T follicular helper cell (primary cell): ENCODE measurements around the gene PCDHA10.

Source experiments
- DNase-seq: peaks from one replicate; pipeline ENCODE4 v3.0.0-alpha.2; 2020; ENCODE audit warnings: low read depth

The PCDHA10 gene

GRCh38 chr5:140883927-140884697, 28.4 kb downstream of the PCDHA10 start:
- DNase-seq = no peak

DNA sequence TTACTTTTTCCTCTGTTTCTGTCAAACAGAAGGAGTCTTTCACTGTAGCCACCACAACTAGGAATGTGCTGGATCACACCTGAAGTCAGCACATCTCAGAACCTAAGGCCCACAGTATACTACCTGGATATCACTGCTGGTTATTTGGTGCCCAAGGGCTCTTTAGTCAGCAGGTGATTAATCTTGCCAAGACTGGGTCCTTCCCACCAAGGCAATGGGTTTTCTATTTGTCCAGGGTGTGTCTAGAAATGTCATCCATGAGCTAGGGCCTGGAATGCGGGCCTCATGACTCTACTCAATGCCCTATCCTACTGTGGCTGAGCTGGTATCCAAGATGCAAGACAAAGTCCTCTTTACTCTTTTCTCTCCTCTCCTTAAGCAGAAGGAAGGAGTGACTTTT, 60.6 kb downstream of the PCDHA10 start:
- no peak for DNase-seq
